ENCODE data around the gene B3GNT4. TPM values are rescaled to one million over a fixed set of nuclear protein-coding genes. Genes with fewer than 3 reads are reported as not detected.
A peak's percentile ranks its signal among the peaks of the same experiment; 100 is the strongest.

B3GNT4 gene
- total and polyA plus RNA-seq, 2 of the 13 experiments (the other 11 are each of a cell fraction or from before 2014, with no cell fraction given), result 0.04 to 0.21 TPM

DNA sequence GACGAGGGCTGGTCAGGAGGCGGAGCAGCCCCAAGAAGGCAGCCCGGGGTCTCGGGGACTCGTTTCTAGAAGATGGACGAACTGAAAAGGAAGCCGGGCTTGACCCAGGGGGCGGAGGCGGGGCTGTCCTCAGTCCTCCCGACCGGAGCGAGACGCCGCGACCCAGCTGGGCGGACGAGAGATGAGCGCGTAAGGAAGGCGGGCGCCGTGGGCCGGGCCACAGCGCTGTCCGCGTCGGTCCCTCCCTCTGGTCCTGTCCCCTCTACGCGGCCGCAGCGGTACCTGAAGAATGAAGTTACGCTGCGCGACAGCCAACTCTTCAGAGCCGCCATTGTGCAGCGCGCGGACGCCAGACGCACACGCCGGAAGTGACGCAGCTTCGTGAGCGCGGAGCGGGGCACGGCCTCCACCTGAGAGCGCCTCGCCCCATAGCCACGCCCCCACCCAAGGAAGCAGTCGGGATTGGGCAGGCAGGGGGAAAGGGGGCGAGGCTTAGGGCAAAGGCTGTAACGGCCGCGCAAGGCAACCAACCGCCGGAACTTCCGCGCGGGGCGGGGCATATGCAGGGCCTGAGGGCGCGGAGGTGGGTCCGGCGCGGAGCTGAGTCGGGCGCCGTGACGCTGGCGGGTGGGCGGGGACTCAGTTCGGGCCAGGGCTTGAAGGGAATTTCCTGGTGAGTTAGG is 22.3 kb downstream of the B3GNT4 start, which contains the start of gene DIABLO (continued):
- TF ChIP-seq THAP9 (CRISPR knock-in tag; IDR thresholded peaks at IDR 0.05; ENCODE audit: borderline replicate concordance) (peak; percentile 98), SPEN (CRISPR knock-in tag; IDR thresholded peaks at IDR 0.05; ENCODE audit: low read depth) (peak; percentile 85), IRX3 (CRISPR knock-in tag; IDR thresholded peaks at IDR 0.05; ENCODE audit: borderline replicate concordance, low read depth) (no peak), ZFP37 (CRISPR knock-in tag; IDR thresholded peaks at IDR 0.05; ENCODE audit: borderline replicate concordance) (no peak), ZNF138 (CRISPR knock-in tag; IDR thresholded peaks at IDR 0.05; ENCODE audit: low read depth) (0 out of 2 replicates have a peak, but pooled peaks have one; percentile 63), ATF5 (CRISPR knock-in tag; IDR thresholded peaks at IDR 0.05; ENCODE audit: low read depth) (no peak; the same call in 1 of the 2 replicates), THAP7 (CRISPR knock-in tag; IDR thresholded peaks at IDR 0.05) (0 out of 2 replicates have a peak, but pooled peaks have one; percentile 74), DNMT3B (CRISPR knock-in tag; conservative IDR thresholded peaks at IDR 0.05) (no peak; the same call in 1 of the 2 replicates), ZNF260 (CRISPR knock-in tag; IDR thresholded peaks at IDR 0.05; ENCODE audit: borderline replicate concordance, low read depth) (no peak), ZNF703 (CRISPR knock-in tag; IDR thresholded peaks at IDR 0.05; ENCODE audit: borderline replicate concordance) (no peak; the same call in 1 of the 2 replicates), ZNF775 (CRISPR knock-in tag; IDR thresholded peaks at IDR 0.05; ENCODE audit: borderline replicate concordance) (no peak), ZNF784 (CRISPR knock-in tag; IDR thresholded peaks at IDR 0.05; ENCODE audit: borderline replicate concordance) (no peak), HDAC6 (IDR thresholded peaks at IDR 0.05; ENCODE audit: low read depth, low read length) (no peak), BHLHE40 (IDR thresholded peaks at IDR 0.05; ENCODE audit: low read length) (peak; percentile 39; the same call in 1 of the 2 replicates), ZNF709 (CRISPR knock-in tag; IDR thresholded peaks at IDR 0.05) (no peak), ZNF781 (CRISPR knock-in tag; IDR thresholded peaks at IDR 0.05; ENCODE audit: borderline replicate concordance, not compliant biosample characterization) (peak; percentile 82), ZNF83 (CRISPR knock-in tag; IDR thresholded peaks at IDR 0.05; ENCODE audit: borderline replicate concordance) (peak; percentile 94; the same call in 1 of the 2 replicates), KMT2A (CRISPR knock-in tag; IDR thresholded peaks at IDR 0.05) (peak; percentile 85)
- TF ChIP-seq, protein P1, sequence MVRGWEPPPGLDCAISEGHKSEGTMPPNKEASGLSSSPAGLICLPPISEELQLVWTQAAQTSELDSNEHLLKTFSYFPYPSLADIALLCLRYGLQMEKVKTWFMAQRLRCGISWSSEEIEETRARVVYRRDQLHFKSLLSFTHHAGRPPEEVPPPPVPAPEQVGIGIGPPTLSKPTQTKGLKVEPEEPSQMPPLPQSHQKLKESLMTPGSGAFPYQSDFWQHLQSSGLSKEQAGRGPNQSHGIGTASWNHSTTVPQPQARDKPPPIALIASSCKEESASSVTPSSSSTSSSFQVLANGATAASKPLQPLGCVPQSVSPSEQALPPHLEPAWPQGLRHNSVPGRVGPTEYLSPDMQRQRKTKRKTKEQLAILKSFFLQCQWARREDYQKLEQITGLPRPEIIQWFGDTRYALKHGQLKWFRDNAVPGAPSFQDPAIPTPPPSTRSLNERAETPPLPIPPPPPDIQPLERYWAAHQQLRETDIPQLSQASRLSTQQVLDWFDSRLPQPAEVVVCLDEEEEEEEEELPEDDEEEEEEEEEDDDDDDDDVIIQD (CRISPR knock-in tag; IDR thresholded peaks at IDR 0.05; ENCODE audit: low read depth), result peak; percentile 27; the same call in 1 of the 2 replicates
- TF ChIP-seq, protein P2, sequence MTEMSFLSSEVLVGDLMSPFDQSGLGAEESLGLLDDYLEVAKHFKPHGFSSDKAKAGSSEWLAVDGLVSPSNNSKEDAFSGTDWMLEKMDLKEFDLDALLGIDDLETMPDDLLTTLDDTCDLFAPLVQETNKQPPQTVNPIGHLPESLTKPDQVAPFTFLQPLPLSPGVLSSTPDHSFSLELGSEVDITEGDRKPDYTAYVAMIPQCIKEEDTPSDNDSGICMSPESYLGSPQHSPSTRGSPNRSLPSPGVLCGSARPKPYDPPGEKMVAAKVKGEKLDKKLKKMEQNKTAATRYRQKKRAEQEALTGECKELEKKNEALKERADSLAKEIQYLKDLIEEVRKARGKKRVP (CRISPR knock-in tag; IDR thresholded peaks at IDR 0.05), result no peak; a peak in 1 of 4 replicates

Measured in HepG2 (cell line).